Dendritic cell treated with granulocyte-macrophage colony-stimulating factor and Interleukin-4, amounts not matched to agents 40 ng/mL and 50 ng/mL, for 4 days (primary cell): ENCODE data around the gene CMC2.
A peak's percentile ranks its signal among the peaks of the same experiment; 100 is the strongest.

Experiments used
- H3K27ac Mint-ChIP-seq: one replicate; pipeline ENCODE4 v1.8.0; 2022; ENCODE audit warnings: mild to moderate bottlenecking, mixed read lengths
- H3K27me3 Mint-ChIP-seq: one replicate; pipeline ENCODE4 v1.8.0; 2022; ENCODE audit warnings: mild to moderate bottlenecking, mixed read lengths
- H3K36me3 Mint-ChIP-seq: one replicate; pipeline ENCODE4 v1.8.0; 2022; ENCODE audit warnings: low read depth, mixed read lengths
- H3K4me1 Mint-ChIP-seq: one replicate; pipeline ENCODE4 v1.8.0; 2022; ENCODE audit warnings: low read depth, mixed read lengths
- H3K4me3 Mint-ChIP-seq: one replicate; pipeline ENCODE4 v1.8.0; 2022; ENCODE audit warnings: mild to moderate bottlenecking, moderate library complexity, mixed read lengths
- H3K9me3 Mint-ChIP-seq: one replicate; pipeline ENCODE4 v1.8.0; 2022; ENCODE audit warnings: mixed read lengths
- intact Hi-C: fragments of 100-400 bp; cut with micrococcal nuclease; formaldehyde crosslinking; loops from one replicate; pipeline ENCODE4 v1.15.0; 2022

Gene CMC2

DNA sequence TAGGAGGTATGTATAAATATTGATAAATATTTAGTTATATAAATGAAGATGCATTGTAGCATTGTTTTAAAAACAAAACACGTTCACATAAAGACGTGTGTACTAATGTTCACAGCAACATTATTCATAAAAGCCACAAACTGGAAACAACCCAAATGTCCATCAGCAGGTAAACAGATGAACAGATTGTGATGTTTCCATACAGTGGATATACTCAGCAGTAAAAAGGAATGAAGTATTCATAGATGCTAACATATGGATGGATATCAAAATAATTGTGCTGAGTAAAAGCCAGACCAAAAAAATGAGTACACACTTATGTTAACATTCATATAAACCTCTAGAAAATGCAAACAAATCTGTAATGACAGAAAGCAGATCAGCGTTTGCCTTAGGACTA lies 6.3 kb upstream of the CMC2 start:
- peaks cover 23% of the 10 kb centered on the region for H3K4me1 Mint-ChIP-seq
- H3K9me3 Mint-ChIP-seq = no peaks in the 10 kb centered on the region
- peaks cover 56% of the 10 kb centered on the region for H3K36me3 Mint-ChIP-seq
- no peak overlapping the region for H3K4me3 Mint-ChIP-seq
- H3K27ac Mint-ChIP-seq = no peak overlapping the region
- intact Hi-C loops = no loop called here
- H3K27me3 Mint-ChIP-seq = no peaks in the 10 kb centered on the region

DNA sequence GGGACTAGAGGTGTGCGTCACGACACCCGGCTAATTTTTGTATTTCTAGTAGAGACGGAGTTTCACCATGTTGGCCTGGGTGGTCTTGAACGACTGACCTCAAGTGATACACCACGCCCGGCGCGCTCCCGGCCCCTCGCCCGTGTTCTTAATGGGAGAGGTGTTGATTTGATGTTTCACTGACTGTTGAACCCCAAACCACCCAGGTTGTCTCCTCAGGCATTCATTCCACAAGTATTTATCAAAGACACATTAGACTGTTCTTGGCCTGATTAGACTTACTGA lies 1.8 kb upstream of the CMC2 start:
- Mint-ChIP-seq H3K9me3 (no peaks in the 10 kb centered on the region), H3K36me3 (peaks cover 30% of the 10 kb centered on the region), H3K27ac (peak overlapping the region; percentile 99), H3K4me3 (peak overlapping the region; percentile 96), H3K4me1 (peaks cover 35% of the 10 kb centered on the region), H3K27me3 (no peaks in the 10 kb centered on the region)
- intact Hi-C loops = loop anchor here (10.0 kb wide), 1 partner anchor 306 kb away; the partner anchor contains the start of gene GAN

DNA sequence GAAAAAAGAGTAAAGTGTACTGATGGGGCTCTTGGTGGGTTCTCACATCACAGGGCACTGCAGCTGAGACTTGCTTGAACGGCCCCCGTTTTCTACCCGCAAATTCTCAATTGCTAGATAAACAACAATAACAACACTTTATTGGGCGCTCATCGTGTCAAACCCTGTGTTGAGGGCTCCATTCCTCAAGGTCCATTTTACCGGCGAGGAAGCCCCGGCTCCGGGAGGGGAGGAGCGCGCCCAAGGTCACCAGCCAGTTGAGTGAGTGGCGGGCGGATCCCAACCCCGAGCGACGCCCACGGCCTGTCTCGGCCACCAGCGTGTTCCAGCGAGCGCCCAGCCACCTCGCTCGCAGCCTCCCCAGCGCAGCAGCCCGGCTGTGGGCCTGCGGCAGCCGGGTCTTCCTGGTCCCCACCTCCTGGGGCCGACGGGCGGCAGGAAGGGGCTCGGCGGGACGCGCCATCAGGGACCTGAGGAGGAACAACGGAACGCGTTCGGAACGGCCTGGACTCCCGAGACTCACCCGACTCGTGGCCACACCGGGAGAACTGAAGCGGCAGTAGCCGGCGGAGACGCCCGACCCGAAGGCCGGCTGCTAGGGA lies 373 bp downstream of the CMC2 start:
- Mint-ChIP-seq H3K4me3 (peak overlapping the region; percentile 96), H3K27me3 (no peaks in the 10 kb centered on the region), H3K4me1 (peaks cover 51% of the 10 kb centered on the region), H3K27ac (peak overlapping the region; percentile 99), H3K9me3 (no peaks in the 10 kb centered on the region), H3K36me3 (peaks cover 14% of the 10 kb centered on the region)
- intact Hi-C loops = loop anchor here (1.0 to 10.0 kb wide), 4 partner anchors 9 to 308 kb away; partner anchors contain the start of genes ATMIN, GAN and GCSH

DNA sequence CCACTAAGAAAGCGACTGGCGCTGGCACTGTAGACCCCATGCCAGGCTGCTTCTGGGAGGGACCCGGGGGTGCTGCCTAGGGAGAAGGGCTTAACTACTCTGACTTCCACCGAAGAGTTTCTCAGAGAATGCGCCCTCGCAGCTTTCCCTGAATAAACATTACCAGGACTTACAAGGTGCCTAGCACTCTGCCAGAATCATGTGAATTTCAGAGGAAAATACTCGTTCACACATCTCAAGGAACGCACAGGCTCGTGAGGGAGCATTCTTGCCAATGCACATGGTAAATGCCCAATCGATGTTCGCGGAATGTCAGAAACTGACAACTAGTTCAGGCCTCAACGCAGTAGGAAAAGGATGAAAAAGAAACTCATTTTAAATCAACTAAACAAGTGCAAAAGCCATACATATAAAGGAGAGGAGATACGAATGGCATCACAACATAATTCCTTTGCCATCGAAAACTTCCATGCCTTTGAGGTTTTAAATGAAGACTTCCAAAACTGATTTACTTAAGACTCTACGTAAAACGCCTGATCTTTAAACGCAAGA lies 999 bp downstream of the CMC2 start:
- Mint-ChIP-seq H3K27ac (peak overlapping the region; percentile 99), H3K4me3 (peak overlapping the region; percentile 96), H3K27me3 (no peaks in the 10 kb centered on the region), H3K36me3 (peaks cover 14% of the 10 kb centered on the region), H3K9me3 (no peaks in the 10 kb centered on the region), H3K4me1 (peaks cover 52% of the 10 kb centered on the region)
- intact Hi-C loops = loop anchor here (1.0 to 10.0 kb wide), 4 partner anchors 8 to 309 kb away; partner anchors contain the start of genes ATMIN, GAN and GCSH

DNA sequence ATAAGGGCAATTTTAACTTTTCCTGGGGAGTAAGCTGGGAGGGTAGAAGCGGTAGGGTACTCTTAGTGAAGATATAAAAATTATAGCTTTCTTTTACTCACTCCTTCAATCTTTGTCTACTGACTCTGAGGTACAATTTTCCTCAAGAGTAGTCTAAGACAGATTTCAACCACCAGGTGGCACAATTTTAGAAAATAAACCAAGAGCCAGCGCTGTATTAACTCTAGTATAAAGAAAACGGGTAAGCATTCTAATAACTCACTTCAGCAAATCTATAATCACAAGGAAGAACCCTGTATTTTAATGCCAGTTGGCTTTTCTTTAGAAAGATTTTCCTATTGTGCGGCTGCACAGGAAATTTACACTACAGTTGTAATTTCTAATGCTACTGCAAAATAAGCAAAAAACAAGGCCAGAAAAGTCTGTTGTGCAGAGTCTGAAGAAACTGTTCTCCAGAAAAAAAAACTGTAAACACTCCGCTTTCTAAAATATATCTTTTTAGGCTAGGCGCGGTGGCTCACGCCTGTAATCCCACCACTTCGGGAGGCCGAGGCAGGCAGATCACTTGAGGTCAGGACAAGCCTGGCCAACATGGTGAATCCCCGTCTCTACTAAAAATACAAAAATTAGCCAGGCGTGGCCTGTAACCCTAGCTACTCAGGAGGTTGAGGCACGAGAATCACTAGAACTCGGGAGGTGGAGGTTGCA lies 1.9 kb downstream of the CMC2 start:
- Mint-ChIP-seq H3K27me3 (no peaks in the 10 kb centered on the region), H3K4me3 (peak overlapping the region; percentile 55), H3K9me3 (no peaks in the 10 kb centered on the region), H3K27ac (peak overlapping the region; percentile 69), H3K4me1 (peaks cover 52% of the 10 kb centered on the region), H3K36me3 (peaks cover 14% of the 10 kb centered on the region)
- intact Hi-C loops = loop anchor here (10.0 kb wide), 1 partner anchor 310 kb away; the partner anchor contains the start of gene GAN

DNA sequence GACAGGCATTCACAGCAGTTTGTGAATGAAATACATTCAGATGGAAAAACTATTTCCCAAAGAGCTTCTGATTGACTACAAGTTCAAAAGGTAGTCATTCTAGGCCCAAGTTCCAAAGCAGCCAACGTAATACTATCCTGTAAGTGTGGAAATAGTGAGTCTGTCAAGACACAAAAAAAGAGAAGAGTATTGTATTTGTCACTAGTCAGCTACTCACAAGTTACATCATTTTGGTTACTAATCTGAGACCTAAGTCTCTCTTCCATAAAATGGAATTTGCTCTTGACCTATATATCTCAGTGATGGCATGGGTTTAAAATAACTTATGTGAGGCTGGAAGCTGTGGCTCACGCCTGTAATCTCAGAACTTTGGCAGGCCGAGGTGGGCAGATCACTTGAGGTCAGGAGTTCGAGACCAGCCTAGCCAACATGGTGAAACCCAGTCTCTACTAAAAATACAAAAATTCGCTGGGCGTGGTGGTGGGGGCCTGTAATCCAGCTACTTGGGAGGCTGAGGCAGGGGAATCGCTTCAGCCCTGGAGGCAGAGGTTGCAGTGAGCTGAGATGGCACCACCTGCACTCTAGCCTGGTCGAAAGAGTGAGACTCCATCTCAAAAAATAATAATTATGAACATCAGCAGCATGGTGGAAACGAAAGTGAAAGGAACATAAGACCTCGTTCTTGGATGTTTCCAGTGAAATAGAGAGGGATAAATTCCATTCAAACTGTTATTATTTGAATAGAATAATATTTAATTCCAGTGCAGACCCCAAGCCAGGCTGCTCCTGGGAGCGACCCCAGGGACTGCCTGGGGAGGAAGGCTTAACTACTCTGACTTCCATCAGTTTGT lies 2.9 kb downstream of the CMC2 start:
- intact Hi-C loops = loop anchor here (10.0 kb wide), 1 partner anchor 311 kb away; the partner anchor contains the start of gene GAN
- Mint-ChIP-seq H3K4me1 (peaks cover 57% of the 10 kb centered on the region), H3K27ac (peak overlapping the region; percentile 69), H3K9me3 (no peaks in the 10 kb centered on the region), H3K27me3 (no peaks in the 10 kb centered on the region), H3K4me3 (peak overlapping the region; percentile 59), H3K36me3 (peaks cover 14% of the 10 kb centered on the region)

DNA sequence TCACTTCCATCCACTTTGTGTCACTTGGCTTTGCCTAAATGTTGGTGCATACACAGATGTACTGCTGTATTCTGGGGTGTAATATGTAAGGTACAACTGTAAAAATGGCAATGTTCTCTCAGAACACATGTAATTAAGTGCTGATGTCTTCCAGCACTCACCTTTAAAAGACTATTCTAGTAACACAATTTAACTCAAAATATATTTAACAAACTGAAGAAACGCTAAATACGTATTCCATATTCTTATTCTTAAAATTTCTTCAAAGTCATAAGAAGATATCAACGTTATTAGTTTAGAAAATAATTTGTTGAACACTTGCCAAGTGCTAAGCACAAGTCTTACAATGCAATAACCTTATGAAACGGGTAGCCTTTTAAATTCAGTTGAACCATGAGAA lies 3.6 kb downstream of the CMC2 start:
- H3K4me3 Mint-ChIP-seq = no peak overlapping the region
- H3K4me1 Mint-ChIP-seq = peaks cover 54% of the 10 kb centered on the region
- peak overlapping the region; percentile 69 for H3K27ac Mint-ChIP-seq
- no peaks in the 10 kb centered on the region for H3K9me3 Mint-ChIP-seq
- intact Hi-C loops = loop anchor here (10.0 kb wide), 1 partner anchor 312 kb away; the partner anchor contains the start of gene GAN
- H3K36me3 Mint-ChIP-seq = peaks cover 14% of the 10 kb centered on the region
- H3K27me3 Mint-ChIP-seq = no peaks in the 10 kb centered on the region

DNA sequence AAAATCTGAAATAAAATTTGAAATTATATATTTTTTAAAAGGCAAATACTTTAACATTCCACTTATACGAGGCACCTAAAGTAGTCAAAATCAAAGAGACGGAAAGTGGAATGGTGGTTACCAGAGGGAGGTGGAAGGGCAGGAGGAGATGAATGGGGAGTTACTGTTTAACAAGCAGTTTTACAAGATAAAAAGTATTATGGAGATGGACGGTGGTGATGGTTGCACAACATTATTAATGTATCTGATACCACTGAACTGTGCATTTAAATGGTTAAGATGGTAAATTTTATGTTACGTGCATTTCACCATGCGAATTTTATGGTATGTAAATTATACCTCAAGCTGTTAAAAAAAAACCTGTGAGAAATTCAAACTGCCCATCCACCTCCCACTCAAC lies 5.4 kb downstream of the CMC2 start:
- Mint-ChIP-seq H3K4me1 (peaks cover 49% of the 10 kb centered on the region), H3K36me3 (no peaks in the 10 kb centered on the region), H3K4me3 (no peak overlapping the region), H3K27me3 (no peaks in the 10 kb centered on the region), H3K9me3 (no peaks in the 10 kb centered on the region), H3K27ac (no peak overlapping the region)
- intact Hi-C loops = loop anchor here (10.0 kb wide), 1 partner anchor 313 kb away; the partner anchor contains the start of gene GAN

DNA sequence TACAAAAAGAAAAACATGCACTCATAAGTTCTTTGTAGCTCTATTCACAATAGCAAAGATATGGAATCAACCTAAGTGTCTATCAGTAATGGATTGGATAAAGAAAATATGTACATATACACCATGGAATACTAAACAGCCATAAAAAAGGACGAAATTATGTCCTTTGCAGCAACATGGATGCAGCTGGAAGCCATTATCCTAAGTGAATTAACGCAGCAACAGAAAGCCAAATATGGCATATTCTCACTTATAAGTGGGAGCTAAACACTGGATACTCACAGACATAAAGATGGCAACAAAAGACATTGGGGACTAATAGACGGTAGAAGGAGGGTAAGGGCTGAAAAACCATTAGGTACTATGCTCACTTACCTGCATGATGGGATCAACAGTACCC lies 5.8 kb downstream of the CMC2 start:
- no peak overlapping the region for H3K4me3 Mint-ChIP-seq
- no peak overlapping the region for H3K27ac Mint-ChIP-seq
- intact Hi-C loops = loop anchor here (10.0 kb wide), 1 partner anchor 314 kb away; the partner anchor contains the start of gene GAN
- H3K9me3 Mint-ChIP-seq = no peaks in the 10 kb centered on the region
- peaks cover 48% of the 10 kb centered on the region for H3K4me1 Mint-ChIP-seq
- H3K36me3 Mint-ChIP-seq = no peaks in the 10 kb centered on the region
- no peaks in the 10 kb centered on the region for H3K27me3 Mint-ChIP-seq

DNA sequence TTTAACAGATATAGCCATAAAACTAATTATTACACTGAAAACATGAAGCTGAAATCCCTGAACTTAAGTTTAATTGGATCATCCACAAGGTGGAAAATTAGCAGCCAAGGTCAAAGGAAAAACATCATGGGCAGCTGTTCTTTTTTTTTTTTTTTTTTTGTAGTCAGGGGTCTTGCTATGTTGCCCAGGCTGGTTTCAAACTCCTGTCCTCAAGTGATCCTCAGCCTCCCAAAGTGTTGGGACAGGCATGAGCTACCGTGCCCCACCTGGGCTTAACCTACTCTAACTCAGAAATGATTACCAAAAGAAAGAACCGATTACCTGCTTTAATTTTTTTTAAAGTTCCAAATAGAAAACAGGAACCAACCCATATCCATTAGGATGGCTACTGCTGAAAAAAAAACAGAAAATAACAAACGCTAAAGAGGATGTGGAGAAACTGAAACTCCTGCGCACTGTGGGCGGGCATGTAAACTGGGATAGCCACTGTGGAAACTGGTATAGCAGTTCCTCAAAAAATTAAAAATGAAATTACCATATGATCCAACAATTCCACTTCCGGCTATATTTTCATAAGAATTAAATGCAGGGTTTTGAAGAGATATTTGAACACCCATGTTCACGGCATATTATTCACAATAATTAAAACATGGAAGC lies 8.6 kb downstream of the CMC2 start:
- intact Hi-C loops = loop anchor here (1.0 to 2.0 kb wide), 2 partner anchors 8 to 79 kb away; partner anchors contain the start of genes C16orf46 and CMC2
- Mint-ChIP-seq H3K4me1 (peaks cover 45% of the 10 kb centered on the region), H3K4me3 (peak overlapping the region; percentile 76), H3K36me3 (peaks cover 24% of the 10 kb centered on the region), H3K27me3 (no peaks in the 10 kb centered on the region), H3K9me3 (no peaks in the 10 kb centered on the region), H3K27ac (peak overlapping the region; percentile 90)

DNA sequence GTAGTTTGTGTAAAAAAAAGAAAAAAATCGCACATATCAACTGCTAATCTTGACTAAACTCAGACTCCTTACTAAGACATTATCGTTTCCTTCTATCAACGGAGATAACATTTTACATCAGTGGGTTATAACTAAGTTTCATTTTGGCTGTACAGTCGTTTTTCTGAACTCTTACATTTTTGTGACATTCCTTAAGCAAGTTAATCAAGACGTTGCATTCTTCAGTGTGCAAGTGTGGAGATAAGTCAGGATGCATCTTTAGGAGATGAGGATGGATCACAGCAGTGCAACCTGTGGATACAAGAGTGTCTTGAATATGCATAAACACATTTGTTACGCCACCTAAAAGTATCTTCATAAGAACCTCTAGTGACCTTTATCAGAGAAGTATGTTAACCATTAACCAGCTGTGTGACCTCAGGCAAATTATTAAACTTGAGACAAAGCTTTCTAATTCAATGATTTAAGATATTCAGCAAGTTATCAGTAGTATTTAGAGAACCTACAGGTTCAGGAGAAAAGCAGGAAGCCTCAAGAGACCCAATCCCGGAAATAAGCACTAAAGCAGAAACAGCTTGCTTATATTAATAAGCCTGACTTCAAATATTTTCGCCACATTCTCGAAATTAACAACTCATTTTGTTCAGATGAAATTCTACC lies 9.4 kb downstream of the CMC2 start:
- Mint-ChIP-seq H3K4me1 (peaks cover 39% of the 10 kb centered on the region), H3K4me3 (peak overlapping the region; percentile 66), H3K27ac (peak overlapping the region; percentile 90), H3K9me3 (no peaks in the 10 kb centered on the region), H3K27me3 (no peaks in the 10 kb centered on the region), H3K36me3 (peaks cover 33% of the 10 kb centered on the region)
- intact Hi-C loops = loop anchor here (1.0 kb wide), 1 partner anchor 9 kb away; the partner anchor contains the start of gene CMC2

DNA sequence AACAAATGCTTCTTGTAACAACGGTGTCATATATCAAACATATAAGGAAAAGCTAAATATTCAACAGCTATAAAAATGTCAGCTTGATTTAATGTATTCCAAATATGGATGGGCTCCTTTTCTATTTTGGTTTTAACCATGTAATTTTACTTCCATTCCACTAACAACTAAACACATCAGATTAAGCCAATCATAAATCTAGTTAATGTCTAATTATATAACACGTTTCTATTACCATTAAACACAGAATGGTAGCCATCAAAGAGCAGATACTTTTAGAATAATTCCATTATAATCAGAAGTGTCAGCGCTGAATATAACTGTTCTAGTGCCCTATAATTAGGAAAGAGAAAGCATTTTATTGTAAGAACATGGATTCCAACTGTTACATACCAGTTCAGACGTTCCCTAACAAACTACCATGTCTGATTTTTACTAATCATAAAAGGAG lies 10.0 kb downstream of the CMC2 start:
- Mint-ChIP-seq H3K4me1 (peaks cover 35% of the 10 kb centered on the region), H3K4me3 (peak overlapping the region; percentile 66), H3K27me3 (no peaks in the 10 kb centered on the region), H3K36me3 (peaks cover 36% of the 10 kb centered on the region), H3K27ac (peak overlapping the region; percentile 90), H3K9me3 (no peaks in the 10 kb centered on the region)
- intact Hi-C loops = loop anchor here (1.0 kb wide), 1 partner anchor 10 kb away; the partner anchor contains the start of gene CMC2
